Measurements from ENCODE around the gene DNAH2. TPM values are rescaled to one million over a fixed set of nuclear protein-coding genes. Genes with fewer than 3 reads are reported as not detected.

Gene DNAH2
- total RNA-seq, 5 donors from 2014 or later (not counting 1 experiment from before 2014, with no cell fraction given) = not detected

DNA sequence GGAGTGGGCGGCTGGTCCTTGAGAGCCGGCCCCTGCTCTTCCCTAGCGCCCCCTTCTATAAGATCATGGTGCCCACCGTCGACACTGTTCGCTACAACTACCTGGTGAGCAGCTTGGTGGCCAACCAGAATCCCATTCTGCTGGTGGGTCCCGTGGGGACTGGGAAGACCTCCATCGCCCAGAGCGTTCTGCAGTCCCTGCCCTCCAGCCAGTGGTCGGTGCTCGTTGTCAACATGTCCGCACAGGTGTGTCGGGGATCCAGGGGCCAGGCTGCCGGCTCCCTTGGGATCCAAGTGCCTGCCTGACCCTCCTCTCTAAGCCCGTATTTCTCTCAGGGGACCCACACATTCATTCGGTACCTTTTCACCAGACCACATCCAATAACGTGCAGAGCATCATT is 75.1 kb downstream of the DNAH2 start:
- H3K9me3 ChIP-seq = no peaks in the 10 kb centered on the region
- ATAC-seq (replicated peaks in 1 of 4) (no peak), DNase-seq (no peak)
- H3K4me3 ChIP-seq (ENCODE audit: control insufficient read depth in 1 of 2, extremely low read depth in 1 of 2, low read length in 1 of 2) = no peak overlapping the region
- H3K27me3 ChIP-seq (replicated peaks in 1 of 2; ENCODE audit: control insufficient read depth in 2 of 2, extremely low read depth in 1 of 2, insufficient read depth in 2 of 2, low read length in 1 of 2) = peaks cover 0 to 34% of the 10 kb centered on the region in 2 experiments
- ChIA-PET CTCF (no interaction called here), POLR2A (no interaction called here)
- Mint-ChIP-seq H3K9me3 (no peaks in the 10 kb centered on the region), H3K36me3 (no peaks in the 10 kb centered on the region), H3K4me3 (no peak overlapping the region), H3K27me3 (peaks cover 4 to 11% of the 10 kb centered on the region in 2 donors), H3K4me1 (no peaks in the 10 kb centered on the region), H3K27ac (no peak overlapping the region)
- no peak overlapping the region for H3K27ac ChIP-seq (ENCODE audit: low read length)
- 88% methylated on average over 15 of the region's 17 CpGs for WGBS (ENCODE audit: insufficient coverage)
- no peaks in the 10 kb centered on the region for H3K4me1 ChIP-seq (ENCODE audit: control insufficient read depth in 1 of 2, extremely low read depth in 1 of 2, insufficient read depth in 2 of 2, low read length in 2 of 2)
- no peaks in the 10 kb centered on the region for H3K36me3 ChIP-seq (ENCODE audit: control insufficient read depth in 2 of 2, extremely low read depth in 1 of 2, insufficient read depth in 1 of 2, low read length in 1 of 2)

- 86% methylated on average over 8 of the region's 19 CpGs for WGBS (ENCODE audit: insufficient coverage)
- CTCF ChIA-PET = interaction anchor here in 1 of 2 donors (0.7 to 0.8 kb wide), 2 partner anchors 12 to 434 kb away, joined by 3 to 6 read pairs; no protein-coding TSS in a partner anchor
- no peak overlapping the region for H3K4me3 ChIP-seq (ENCODE audit: control insufficient read depth in 1 of 2, extremely low read depth in 1 of 2, low read length in 1 of 2)
Observed at GRCh38 chr17:7794075-7794663, 76.6 kb downstream of the DNAH2 start.

DNA sequence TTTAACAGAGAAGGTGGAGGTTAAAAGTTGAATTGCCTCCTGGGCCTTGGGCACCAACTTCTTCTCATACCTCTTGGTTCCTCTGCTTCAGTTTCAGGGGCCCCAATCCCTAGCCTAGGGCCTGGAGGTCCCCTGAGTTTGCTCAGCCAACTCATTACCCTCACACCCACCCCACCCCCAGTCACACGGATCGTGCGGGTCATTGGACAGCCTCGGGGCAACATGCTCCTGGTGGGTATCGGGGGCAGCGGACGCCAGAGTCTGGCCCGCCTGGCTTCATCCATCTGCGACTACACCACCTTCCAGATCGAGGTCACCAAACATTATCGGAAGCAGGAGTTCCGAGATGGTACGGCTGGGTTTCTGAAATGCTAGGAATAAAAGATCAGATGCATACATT is 80.4 kb downstream of the DNAH2 start:
- Mint-ChIP-seq H3K4me1 (no peaks in the 10 kb centered on the region), H3K4me3 (no peak overlapping the region), H3K27ac (no peak overlapping the region), H3K9me3 (no peaks in the 10 kb centered on the region), H3K27me3 (peaks cover 4 to 19% of the 10 kb centered on the region in 2 donors), H3K36me3 (no peaks in the 10 kb centered on the region)
- POLR2A ChIA-PET = no interaction called here
- ATAC-seq (replicated peaks in 1 of 4) (no peak), DNase-seq (no peak)
- Histone ChIP-seq H3K27me3 (replicated peaks in 1 of 2; ENCODE audit: control insufficient read depth in 2 of 2, extremely low read depth in 1 of 2, insufficient read depth in 2 of 2, low read length in 1 of 2) (peaks cover 0 to 38% of the 10 kb centered on the region in 2 experiments), H3K4me3 (ENCODE audit: control insufficient read depth in 1 of 2, extremely low read depth in 1 of 2, low read length in 1 of 2) (no peak overlapping the region), H3K27ac (ENCODE audit: low read length) (no peak overlapping the region), H3K4me1 (ENCODE audit: control insufficient read depth in 1 of 2, extremely low read depth in 1 of 2, insufficient read depth in 2 of 2, low read length in 2 of 2) (no peaks in the 10 kb centered on the region), H3K36me3 (ENCODE audit: control insufficient read depth in 2 of 2, extremely low read depth in 1 of 2, insufficient read depth in 1 of 2, low read length in 1 of 2) (no peaks in the 10 kb centered on the region), H3K9me3 (no peaks in the 10 kb centered on the region)
- 91% methylated on average over 10 of the region's 13 CpGs for WGBS (ENCODE audit: insufficient coverage)
- CTCF ChIA-PET = no interaction called here

More at GRCh38 chr17:7794075-7794663, 76.6 kb downstream of the DNAH2 start:
- no peaks in the 10 kb centered on the region for H3K36me3 Mint-ChIP-seq
- DNase-seq (no peak), ATAC-seq (replicated peaks in 1 of 4) (no peak)
- H3K4me3 Mint-ChIP-seq = no peak overlapping the region
- H3K4me1 ChIP-seq (ENCODE audit: control insufficient read depth in 1 of 2, extremely low read depth in 1 of 2, insufficient read depth in 2 of 2, low read length in 2 of 2) = no peaks in the 10 kb centered on the region
- H3K27me3 Mint-ChIP-seq = peaks cover 4 to 15% of the 10 kb centered on the region in 2 donors
- no peaks in the 10 kb centered on the region for H3K36me3 ChIP-seq (ENCODE audit: control insufficient read depth in 2 of 2, extremely low read depth in 1 of 2, insufficient read depth in 1 of 2, low read length in 1 of 2)
- H3K27me3 ChIP-seq (replicated peaks in 1 of 2; ENCODE audit: control insufficient read depth in 2 of 2, extremely low read depth in 1 of 2, insufficient read depth in 2 of 2, low read length in 1 of 2) = peaks cover 0 to 42% of the 10 kb centered on the region in 2 experiments
- no peaks in the 10 kb centered on the region for H3K9me3 ChIP-seq
- no peaks in the 10 kb centered on the region for H3K9me3 Mint-ChIP-seq
- POLR2A ChIA-PET = no interaction called here
- H3K27ac Mint-ChIP-seq = no peak overlapping the region
- H3K27ac ChIP-seq (ENCODE audit: low read length) = no peak overlapping the region
- no peaks in the 10 kb centered on the region for H3K4me1 Mint-ChIP-seq

DNA sequence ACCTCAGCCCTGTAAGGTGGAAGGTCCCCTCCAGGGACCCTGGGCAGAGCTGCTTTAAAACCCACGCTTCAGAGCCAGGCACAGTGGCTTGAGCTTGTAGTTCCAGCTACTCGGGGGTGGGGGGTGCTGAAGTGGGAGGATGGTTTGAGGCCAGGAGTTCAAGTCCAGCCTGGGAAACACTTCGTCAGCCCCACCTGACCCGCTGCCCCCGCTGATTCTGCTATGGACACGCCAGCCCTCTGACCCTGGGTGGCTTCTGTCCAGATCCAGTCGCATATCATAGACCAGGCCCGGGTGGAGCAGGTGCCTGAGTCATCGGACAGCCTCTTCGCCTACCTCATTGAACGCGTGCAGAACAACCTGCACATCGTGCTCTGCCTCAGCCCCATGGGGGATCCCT is 81.3 kb downstream of the DNAH2 start:
- Histone ChIP-seq H3K4me1 (ENCODE audit: control insufficient read depth in 1 of 2, extremely low read depth in 1 of 2, insufficient read depth in 2 of 2, low read length in 2 of 2) (no peaks in the 10 kb centered on the region), H3K36me3 (ENCODE audit: control insufficient read depth in 2 of 2, extremely low read depth in 1 of 2, insufficient read depth in 1 of 2, low read length in 1 of 2) (no peaks in the 10 kb centered on the region), H3K27ac (ENCODE audit: low read length) (no peak overlapping the region), H3K9me3 (no peaks in the 10 kb centered on the region), H3K27me3 (replicated peaks in 1 of 2; ENCODE audit: control insufficient read depth in 2 of 2, extremely low read depth in 1 of 2, insufficient read depth in 2 of 2, low read length in 1 of 2) (peaks cover 0 to 39% of the 10 kb centered on the region in 2 experiments), H3K4me3 (ENCODE audit: control insufficient read depth in 1 of 2, extremely low read depth in 1 of 2, low read length in 1 of 2) (no peak overlapping the region)
- Mint-ChIP-seq H3K27ac (no peak overlapping the region), H3K36me3 (no peaks in the 10 kb centered on the region), H3K4me3 (no peak overlapping the region), H3K9me3 (no peaks in the 10 kb centered on the region), H3K27me3 (peaks cover 6 to 26% of the 10 kb centered on the region in 2 donors), H3K4me1 (no peaks in the 10 kb centered on the region)
- no peak for DNase-seq
- WGBS (ENCODE audit: insufficient coverage) = 75% methylated on average over 13 of the region's 13 CpGs
- POLR2A ChIA-PET = no interaction called here
- ATAC-seq (replicated peaks in 1 of 4) = no peak
- CTCF ChIA-PET = no interaction called here

DNA sequence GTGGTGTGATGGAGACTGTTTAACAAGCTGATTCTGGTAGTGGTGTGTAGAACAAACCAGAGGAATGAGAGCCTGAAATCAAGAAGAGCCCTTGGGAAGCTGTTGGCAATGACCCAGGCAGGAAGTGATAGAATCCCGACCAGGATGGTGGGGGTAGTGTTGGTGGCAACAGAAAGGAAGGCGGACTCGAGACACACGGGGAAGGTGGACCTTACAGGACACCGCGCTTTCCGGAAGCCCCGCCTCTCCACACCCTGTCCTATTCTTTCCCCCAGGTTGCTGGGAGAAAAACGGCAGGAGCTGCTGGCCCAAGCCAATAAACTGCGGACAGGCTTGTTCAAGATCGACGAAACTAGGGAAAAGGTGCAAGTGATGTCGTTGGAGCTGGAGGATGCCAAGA is 86.4 kb downstream of the DNAH2 start:
- Mint-ChIP-seq H3K4me1 (no peaks in the 10 kb centered on the region), H3K27me3 (peaks cover 6 to 30% of the 10 kb centered on the region in 2 donors), H3K4me3 (no peak overlapping the region), H3K9me3 (no peaks in the 10 kb centered on the region), H3K27ac (no peak overlapping the region), H3K36me3 (no peaks in the 10 kb centered on the region)
- H3K9me3 ChIP-seq = no peaks in the 10 kb centered on the region
- peaks cover 0 to 39% of the 10 kb centered on the region in 2 experiments for H3K27me3 ChIP-seq (replicated peaks in 1 of 2; ENCODE audit: control insufficient read depth in 2 of 2, extremely low read depth in 1 of 2, insufficient read depth in 2 of 2, low read length in 1 of 2)
- H3K27ac ChIP-seq (ENCODE audit: low read length) = no peak overlapping the region
- DNase-seq (no peak), ATAC-seq (replicated peaks in 1 of 4) (no peak)
- H3K4me3 ChIP-seq (ENCODE audit: control insufficient read depth in 1 of 2, extremely low read depth in 1 of 2, low read length in 1 of 2) = no peak overlapping the region
- H3K4me1 ChIP-seq (ENCODE audit: control insufficient read depth in 1 of 2, extremely low read depth in 1 of 2, insufficient read depth in 2 of 2, low read length in 2 of 2) = no peaks in the 10 kb centered on the region
- WGBS (ENCODE audit: insufficient coverage) = 40% methylated on average over 2 of the region's 13 CpGs
- no peaks in the 10 kb centered on the region for H3K36me3 ChIP-seq (ENCODE audit: control insufficient read depth in 2 of 2, extremely low read depth in 1 of 2, insufficient read depth in 1 of 2, low read length in 1 of 2)
- CTCF ChIA-PET = interaction anchor here in 1 of 2 donors (0.6 kb wide), 1 partner anchor 21 kb away, joined by 3 read pairs; no protein-coding TSS in a partner anchor
- POLR2A ChIA-PET = no interaction called here

DNA sequence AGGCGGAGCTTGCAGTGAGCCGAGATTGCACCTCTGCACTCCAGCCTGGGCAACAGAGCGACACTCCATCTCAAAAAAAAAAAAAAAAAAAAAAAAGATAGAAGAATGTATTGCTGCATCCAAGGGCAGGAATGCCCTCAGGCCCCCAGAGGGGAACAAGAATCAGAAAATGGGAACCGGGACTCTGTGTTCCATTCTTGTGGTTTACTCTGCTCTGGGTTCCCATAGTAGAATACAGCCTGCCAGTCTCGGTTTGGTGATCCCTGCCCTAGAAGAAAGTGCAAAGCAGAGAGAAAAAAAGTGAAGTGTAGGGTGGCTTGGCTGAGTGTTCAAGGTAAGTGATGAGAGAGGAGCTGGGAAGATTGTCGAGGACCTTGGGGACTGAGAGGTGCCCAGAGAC is 89.0 kb downstream of the DNAH2 start:
- ATAC-seq (replicated peaks in 1 of 4) = no peak
- ChIA-PET CTCF (no interaction called here), POLR2A (no interaction called here)
- Histone ChIP-seq H3K27me3 (replicated peaks in 1 of 2; ENCODE audit: control insufficient read depth in 2 of 2, extremely low read depth in 1 of 2, insufficient read depth in 2 of 2, low read length in 1 of 2) (peaks cover 0 to 42% of the 10 kb centered on the region in 2 experiments), H3K9me3 (no peaks in the 10 kb centered on the region), H3K4me3 (ENCODE audit: control insufficient read depth in 1 of 2, extremely low read depth in 1 of 2, low read length in 1 of 2) (no peak overlapping the region), H3K4me1 (ENCODE audit: control insufficient read depth in 1 of 2, extremely low read depth in 1 of 2, insufficient read depth in 2 of 2, low read length in 2 of 2) (no peaks in the 10 kb centered on the region), H3K36me3 (ENCODE audit: control insufficient read depth in 2 of 2, extremely low read depth in 1 of 2, insufficient read depth in 1 of 2, low read length in 1 of 2) (no peaks in the 10 kb centered on the region), H3K27ac (ENCODE audit: low read length) (no peak overlapping the region)
- WGBS (ENCODE audit: insufficient coverage) = 68% methylated on average over 3 of the region's 6 CpGs
- no peak for DNase-seq
- H3K27ac Mint-ChIP-seq = no peak overlapping the region
- no peak overlapping the region for H3K4me3 Mint-ChIP-seq
- H3K36me3 Mint-ChIP-seq = no peaks in the 10 kb centered on the region
- H3K9me3 Mint-ChIP-seq = no peaks in the 10 kb centered on the region
- peaks cover 11 to 28% of the 10 kb centered on the region in 2 donors for H3K27me3 Mint-ChIP-seq
- H3K4me1 Mint-ChIP-seq = peaks cover 3 to 9% (median 7%) of the 10 kb centered on the region in 3 donors

All from T-cell (primary cell).